HG03064 (cell line): ENCODE data around the gene RSU1.

Experiments
- ATAC-seq: cut with Tn5 transposase; IDR thresholded peaks from one replicate; pipeline ENCODE4 v1.9.1; 2021; ENCODE audit warnings: low read depth; ENCODE audit not compliant: unreplicated experiment

The RSU1 gene

GRCh38 chr10:16822726-16823360 is 5.6 kb upstream of the RSU1 start:
- no peak for ATAC-seq

- no peak for ATAC-seq
These were observed 4.8 kb upstream of the RSU1 start for GRCh38 chr10:16822027-16822426.

GRCh38 chr10:16820421-16820820 is 3.2 kb upstream of the RSU1 start:
- no peak for ATAC-seq

- ATAC-seq = no peak
These were observed 2.8 kb upstream of the RSU1 start for GRCh38 chr10:16820018-16820417.

GRCh38 chr10:16819436-16819835 is 2.2 kb upstream of the RSU1 start:
- ATAC-seq = no peak

- ATAC-seq = no peak
These were observed 1.8 kb upstream of the RSU1 start for GRCh38 chr10:16819026-16819425.

- ATAC-seq = no peak
These were observed 447 bp downstream of the RSU1 start for GRCh38 chr10:16816830-16817124.

GRCh38 chr10:16816171-16816570 is 1.1 kb downstream of the RSU1 start:
- no peak for ATAC-seq

GRCh38 chr10:16814012-16814411 is 3.2 kb downstream of the RSU1 start:
- ATAC-seq = no peak

- ATAC-seq = no peak
These were observed 4.5 kb downstream of the RSU1 start for GRCh38 chr10:16812676-16813075.

GRCh38 chr10:16811765-16812164 is 5.5 kb downstream of the RSU1 start:
- no peak for ATAC-seq

GRCh38 chr10:16811292-16811691 is 5.9 kb downstream of the RSU1 start:
- ATAC-seq = no peak

- ATAC-seq = no peak
These were observed 8.0 kb downstream of the RSU1 start for GRCh38 chr10:16809074-16809718.

GRCh38 chr10:16804123-16804522 is 13.1 kb downstream of the RSU1 start:
- no peak for ATAC-seq

GRCh38 chr10:16803464-16803863 is 13.8 kb downstream of the RSU1 start:
- ATAC-seq = no peak

- ATAC-seq = no peak
These were observed 17.6 kb downstream of the RSU1 start for GRCh38 chr10:16799621-16800020.

GRCh38 chr10:16798571-16798970 is 18.7 kb downstream of the RSU1 start:
- no peak for ATAC-seq

- no peak for ATAC-seq
These were observed 21.7 kb downstream of the RSU1 start for GRCh38 chr10:16795410-16796073.

GRCh38 chr10:16794005-16794404 is 23.2 kb downstream of the RSU1 start:
- no peak for ATAC-seq

GRCh38 chr10:16792675-16793074 is 24.5 kb downstream of the RSU1 start:
- ATAC-seq = no peak

GRCh38 chr10:16789765-16790164 is 27.5 kb downstream of the RSU1 start:
- no peak for ATAC-seq

- ATAC-seq = no peak
These were observed 28.0 kb downstream of the RSU1 start for GRCh38 chr10:16789261-16789660.
